Measurements from ENCODE around the gene ITPA.

Gene ITPA

DNA sequence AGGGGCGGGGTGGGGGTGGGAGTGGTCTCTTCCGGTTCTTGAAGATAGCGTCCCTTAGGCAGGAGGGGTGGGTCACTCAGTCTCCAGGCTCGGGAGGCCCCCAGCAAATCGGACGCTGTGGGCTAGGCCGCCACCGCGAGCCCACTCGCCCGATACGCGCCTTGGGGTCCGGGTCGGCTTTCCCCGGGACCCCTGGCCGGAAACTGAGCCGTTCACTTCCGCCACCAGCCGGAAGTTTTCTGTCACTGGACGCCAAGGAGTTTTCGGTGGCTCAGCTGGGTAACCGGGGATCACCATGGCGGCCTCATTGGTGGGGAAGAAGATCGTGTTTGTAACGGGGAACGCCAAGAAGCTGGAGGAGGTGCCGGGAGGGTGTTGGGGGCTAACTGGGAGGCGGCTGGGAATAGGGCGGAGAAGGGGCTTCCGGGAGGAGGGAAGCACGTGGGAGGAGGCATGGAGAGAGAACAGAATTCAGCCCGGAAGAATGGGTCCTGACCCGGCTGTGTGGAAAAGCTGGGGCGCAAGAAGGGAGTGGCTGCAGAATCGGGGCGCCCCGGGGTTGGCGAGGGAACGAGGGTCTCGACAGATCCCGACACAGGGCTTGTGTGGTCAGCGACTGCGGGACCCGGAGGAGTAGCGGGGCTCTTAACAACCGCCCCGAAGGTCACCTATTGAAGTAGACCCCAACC is at the start of gene ITPA:
Gene ITPA, plus strand, starts transcription at position 242 of the 689 bp plus-strand sequence. Its CDS starts 54 bp downstream, at position 296.
- DNase-seq, result peak; percentile 79

- no peak for DNase-seq
Measured at GRCh38 chr20:3160418-3160817, 48.9 kb upstream of the ITPA start.

- DNase-seq, result no peak
Measured at GRCh38 chr20:3161316-3162079, 47.8 kb upstream of the ITPA start.

GRCh38 chr20:3162080-3162611 is 47.2 kb upstream of the ITPA start:
- peak; percentile 99 for DNase-seq

- peak; percentile 57 for DNase-seq
Measured at GRCh38 chr20:3163099-3164042, 45.9 kb upstream of the ITPA start.

DNA sequence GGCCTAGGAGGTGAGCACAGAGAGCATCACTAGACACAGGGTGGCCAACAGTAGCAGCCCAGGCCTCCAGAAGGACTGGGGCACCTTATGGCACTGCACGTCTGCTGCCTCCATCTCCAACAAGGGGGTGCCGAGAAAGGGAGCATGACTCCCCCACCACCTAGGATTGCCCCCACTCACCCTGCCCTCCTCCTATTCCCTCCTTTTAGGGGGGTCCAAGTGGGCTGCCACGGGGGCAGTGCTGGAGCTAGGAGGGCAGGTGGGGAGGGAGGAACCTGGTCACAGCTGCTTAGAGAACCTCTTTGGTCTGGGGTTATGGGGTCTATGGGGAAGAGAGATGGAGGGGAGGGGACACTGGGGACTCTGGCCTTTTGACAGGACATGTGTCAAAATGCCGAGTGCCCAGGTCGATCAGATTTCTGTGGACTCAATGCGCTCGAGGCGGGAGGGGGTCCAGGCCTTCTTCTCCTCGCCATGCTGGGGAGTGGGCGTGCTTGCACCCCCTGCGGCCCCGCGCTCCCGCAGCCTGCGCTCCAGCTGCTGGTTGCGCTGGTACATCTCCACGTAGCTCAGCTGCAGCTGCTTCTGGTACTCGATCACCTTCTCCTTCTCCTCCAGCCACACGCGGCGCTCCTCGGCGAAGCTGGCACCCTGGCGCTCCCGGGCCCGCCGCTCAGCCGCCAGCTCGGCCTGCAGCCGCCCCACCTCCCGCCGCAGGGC is 45.1 kb upstream of the ITPA start:
- no peak for DNase-seq

- peak; percentile 51 for DNase-seq
Measured at GRCh38 chr20:3164763-3165410, 44.4 kb upstream of the ITPA start.

DNA sequence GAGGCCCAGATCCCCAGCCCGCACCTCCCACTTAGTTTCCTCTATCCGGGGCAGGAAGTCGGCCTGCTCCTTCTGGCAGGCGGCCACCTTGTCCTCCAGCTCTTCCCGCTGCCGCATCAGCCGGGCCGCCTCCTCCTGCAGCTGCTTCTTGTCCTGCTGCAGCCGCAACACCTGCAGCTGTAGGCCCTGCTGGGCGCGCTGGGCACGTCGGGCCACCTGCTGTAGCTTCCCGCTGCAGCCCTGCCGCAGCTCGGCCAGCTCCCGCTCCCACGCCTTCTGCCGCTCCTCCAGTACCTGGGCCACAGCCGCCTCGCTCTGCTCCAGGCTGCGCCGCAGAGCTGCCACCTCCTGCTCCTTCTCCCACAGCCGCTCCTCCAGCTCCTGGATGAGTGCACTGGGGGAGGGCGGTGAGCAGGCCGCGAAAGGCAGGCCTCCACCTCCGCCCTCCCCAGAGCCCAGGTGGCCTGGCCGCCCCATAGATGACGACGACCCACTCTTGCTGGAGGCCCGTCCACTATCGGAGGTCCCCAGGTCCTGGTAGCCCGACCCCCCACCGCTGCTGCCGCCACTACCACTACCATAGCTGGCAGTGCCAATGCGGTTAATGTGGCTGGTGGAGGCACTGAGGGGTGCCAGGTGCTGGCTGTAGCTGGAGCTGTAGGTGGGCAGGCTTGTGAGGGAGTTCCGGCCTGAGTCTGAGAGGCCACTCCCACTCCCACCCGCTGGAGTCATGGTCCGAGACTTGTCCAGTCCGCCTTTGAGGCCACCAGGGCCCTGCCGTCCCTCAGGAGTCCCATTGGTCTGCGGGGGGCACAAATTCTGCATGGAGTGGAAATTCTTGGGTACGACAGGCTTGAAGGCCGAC is 43.6 kb upstream of the ITPA start:
- DNase-seq, result peak; percentile 95

GRCh38 chr20:3166338-3166912 is 42.9 kb upstream of the ITPA start:
- no peak for DNase-seq

GRCh38 chr20:3166913-3167342 is 42.4 kb upstream of the ITPA start:
- no peak for DNase-seq

- DNase-seq, result no peak
Measured at GRCh38 chr20:3167738-3168078, 41.6 kb upstream of the ITPA start.

DNA sequence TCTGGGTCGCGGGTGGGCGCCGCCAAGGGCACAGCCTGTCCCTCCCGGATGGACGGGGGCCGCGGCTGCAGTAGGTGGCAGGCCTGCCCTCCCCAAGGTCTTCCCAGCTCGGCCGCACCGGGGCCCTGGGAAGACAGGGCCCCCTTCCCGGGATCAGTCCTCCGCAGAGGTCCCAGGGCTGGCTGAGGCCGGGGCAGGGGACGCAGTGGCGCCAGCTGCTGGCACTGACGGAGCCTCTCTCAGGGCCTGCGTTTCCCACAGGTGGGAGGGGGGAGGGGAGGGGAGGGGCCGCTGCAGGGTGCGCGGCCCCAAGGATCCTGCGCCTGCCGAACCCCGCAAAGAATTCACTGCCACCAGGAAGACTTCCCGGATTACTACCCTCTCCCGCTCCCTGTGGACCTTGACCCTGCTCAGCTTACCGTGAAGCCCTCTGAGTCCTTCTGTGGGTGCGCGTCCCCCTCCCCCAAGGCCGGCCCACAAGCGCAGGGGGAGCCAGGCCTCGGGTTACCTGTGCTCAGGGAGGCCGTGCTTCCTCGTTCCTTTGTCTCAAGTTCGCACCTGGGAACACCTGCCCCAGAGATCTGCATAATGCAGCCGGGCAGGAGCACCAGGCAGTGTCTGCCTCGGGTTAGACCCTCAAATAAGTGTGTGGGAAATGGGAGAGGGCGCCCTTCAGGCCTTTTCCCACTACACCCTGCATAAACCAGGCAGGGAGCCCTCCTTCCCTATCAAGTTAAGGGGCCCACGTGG is 41.0 kb upstream of the ITPA start:
- DNase-seq, result no peak

- no peak for DNase-seq
Measured at GRCh38 chr20:3168829-3169590, 40.3 kb upstream of the ITPA start.

DNA sequence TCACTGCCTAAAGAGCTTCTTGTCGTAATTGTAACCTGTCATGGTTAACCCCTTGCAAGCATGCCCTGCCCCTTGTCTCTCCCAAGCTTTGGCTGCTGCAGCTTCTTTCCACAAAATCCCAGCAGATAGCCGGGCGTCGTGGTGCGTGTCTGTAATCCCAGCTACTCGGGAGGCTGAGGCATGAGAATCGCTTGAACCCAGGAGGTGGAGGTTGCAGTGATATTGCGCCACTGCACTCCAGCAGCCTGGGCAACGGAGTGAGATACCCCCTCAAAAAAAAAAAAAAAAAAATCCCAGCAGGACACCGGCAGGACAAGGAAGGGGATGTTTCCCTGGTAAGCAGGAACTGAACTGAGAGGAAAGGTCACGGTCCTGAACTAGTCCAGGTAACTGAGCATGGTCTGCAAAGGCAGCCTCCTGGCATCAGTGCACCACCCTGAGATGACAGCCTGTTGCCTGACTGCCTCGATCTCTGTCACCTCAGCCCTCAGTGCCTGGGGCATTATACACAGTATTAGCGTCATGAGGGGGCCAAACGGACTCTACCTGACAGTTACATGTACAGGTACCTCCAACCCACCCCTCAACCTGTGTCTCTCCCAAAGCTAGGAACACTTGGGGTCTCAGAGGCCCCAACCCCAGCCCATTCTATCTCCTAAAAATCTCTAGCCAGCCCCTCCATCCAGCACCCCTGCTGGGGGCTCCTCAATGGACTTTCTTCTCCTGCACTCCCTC is 37.7 kb upstream of the ITPA start:
- no peak for DNase-seq

DNA sequence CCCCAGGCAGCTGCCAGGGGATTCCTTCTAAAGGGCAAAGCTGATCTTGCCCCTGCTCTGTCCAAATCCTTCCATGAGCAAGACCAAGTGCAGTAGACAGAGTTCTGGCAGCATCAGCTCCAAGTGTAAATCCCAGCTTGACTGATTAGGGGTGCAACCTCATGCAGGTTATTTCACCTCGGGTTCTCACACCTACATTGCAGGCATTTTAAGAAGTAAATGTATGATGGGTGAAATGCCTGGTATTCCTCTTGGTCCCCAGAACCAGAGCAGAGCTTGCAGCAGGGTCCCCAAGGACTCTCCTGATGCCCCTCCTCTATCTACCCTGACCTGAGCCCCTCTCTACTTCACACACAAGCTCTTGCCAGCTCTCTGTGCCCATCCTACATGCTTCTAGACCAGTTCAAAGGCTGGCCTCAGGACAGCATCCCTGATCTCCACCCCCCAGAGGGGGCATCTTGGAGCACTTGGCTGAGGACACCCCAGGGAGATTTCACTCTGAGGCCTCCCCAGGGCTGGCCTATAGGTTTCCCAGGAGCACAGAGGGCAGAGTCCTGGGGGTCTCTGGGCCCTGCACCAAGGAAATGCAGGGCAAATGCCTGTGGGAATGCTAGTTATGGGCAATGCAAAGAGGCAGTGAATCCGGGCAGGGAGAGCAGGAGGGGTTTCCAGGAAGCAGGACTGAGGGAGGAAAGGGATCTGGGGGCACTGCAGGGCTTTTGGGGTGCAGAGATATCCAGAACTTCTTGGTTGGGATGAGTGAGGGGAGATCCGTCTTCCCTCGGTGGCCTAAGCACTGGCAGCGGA is 37.0 kb upstream of the ITPA start:
- DNase-seq, result no peak

DNA sequence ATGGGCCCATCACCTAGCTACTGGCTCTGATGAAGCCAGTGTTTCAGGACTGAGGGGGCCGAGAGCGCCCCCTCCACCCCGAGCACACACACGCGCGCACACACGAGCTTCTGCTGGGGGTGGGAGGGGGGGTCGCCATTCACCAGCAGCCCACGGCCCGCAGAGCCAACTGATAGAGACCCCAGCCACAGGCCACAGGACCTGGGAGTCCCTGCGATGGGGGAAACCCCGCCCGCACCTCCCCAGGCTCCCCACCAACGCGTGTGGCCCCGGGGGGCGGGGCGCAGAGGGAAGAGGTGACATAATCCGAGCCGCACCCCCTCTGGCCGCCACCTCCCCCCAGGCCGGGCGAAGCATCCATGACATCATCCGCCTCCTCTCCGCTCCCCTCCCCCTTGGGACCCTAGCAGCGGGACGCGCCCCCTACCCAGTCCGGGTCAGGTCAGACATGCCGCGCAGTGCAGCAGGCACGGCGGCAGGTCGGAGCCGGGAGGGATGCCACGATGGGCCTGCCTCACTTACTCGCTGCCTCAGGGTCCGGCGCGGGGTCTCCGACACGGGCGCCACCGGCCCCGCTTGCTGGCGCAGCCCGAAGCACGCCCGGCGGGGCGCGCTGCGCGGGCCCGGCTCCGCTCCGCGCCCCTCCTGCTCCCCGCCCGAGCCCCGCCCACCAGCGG is 36.2 kb upstream of the ITPA start, which contains the start of gene LZTS3:
Gene LZTS3, minus strand, starts transcription at position 617 of the 677 bp plus-strand sequence. CDS start 6,386 bp downstream, outside the sequence.
- DNase-seq, result peak; percentile 84

Measured in NCI-H2171 treated with DMSO at 0.1 percent for 48 hours (cell line).